ENCODE results near the gene EYA2.

Gene EYA2

GRCh38 chr20:47042464-47042863, 147.8 kb downstream of the EYA2 start:
- DNase-seq, result no peak

GRCh38 chr20:47043086-47043485, 148.4 kb downstream of the EYA2 start:
- no peak for DNase-seq

DNA sequence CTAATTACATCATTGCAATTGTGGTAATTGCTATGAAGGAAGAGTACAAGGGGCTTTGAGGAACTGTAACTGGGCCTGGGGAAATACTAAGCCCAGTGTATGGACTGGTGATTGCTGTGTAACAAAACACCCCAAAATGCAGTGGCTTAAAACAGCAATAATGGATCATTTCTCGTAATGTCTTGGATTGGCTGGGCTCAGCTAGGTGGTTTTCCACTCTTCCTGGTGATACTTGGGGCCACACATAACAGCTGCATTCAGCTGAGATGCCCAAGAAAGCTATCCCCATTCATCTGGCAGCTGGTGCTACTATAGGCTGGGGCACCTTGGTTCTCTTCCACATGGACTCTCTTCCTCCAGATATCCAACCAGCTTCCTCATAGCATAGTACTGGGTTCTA, 150.3 kb downstream of the EYA2 start:
- no peak for DNase-seq

DNA sequence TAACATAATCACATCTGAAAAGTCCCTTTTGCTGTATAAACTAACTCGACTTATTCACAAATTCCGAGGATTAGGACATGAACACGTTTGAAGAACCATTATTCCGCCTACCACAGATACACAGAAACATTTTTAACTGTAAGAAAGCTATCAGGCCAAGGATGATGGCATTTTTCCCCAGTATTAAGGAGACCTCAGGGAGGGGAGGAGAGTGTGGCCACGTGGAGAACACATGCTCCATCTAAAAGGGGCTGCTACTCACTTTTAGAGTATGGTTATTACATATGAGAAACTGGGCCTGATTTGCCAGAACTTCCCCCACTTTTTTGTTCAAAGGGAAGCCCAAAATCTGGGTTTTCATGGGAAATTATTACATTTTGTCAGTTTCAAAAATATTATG, 153.4 kb downstream of the EYA2 start:
- no peak for DNase-seq

- no peak for DNase-seq
Measured at GRCh38 chr20:47049771-47050170, 155.1 kb downstream of the EYA2 start.

DNA sequence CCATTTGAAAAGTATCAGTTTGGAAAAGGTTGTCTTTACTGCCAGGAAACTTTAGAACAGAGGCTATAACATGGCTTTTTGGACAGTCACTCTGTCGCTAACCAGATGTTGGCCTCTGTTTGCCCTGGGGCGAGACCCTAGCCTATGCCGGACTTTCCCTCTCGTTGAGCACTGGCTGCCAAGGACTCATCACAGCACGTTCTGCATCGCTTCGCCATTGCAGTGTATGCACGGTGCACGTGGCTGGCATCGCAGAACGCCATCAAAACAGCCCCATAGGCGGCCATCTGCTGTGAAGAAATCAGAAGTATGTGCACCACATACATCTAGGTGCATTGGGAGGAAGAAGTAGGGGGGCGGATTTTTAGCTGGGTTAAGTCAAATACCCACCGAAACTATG, 156.4 kb downstream of the EYA2 start:
- no peak for DNase-seq

DNA sequence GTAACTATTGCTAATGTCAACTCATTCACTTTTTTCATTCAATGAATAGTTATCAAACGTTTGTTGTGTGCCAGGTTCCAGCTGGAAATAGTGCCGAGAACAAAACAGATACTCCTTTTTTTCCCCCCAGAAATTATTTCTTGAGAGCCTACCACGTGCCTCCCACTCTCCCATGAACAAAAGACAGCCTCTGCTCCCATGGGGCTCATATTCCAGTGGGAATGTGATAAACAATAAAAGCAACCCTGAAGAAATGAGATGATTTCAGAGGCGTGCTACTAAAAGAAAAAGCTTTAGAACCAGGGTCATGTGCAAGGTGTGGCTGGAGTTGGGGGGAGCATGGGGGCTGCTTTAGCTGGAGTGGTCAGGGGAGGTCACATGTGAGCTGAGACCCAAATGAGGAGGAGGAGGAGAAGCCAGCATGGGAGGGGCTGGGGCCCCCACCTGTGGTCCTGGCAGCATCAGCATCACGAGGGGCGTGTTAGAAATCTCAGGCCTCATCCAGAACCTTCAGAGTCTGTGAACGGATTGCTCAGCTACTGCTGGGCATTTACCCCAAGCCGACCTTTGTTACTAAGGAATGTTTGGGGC, 157.4 kb downstream of the EYA2 start:
- DNase-seq, result no peak

- no peak for DNase-seq
Measured at GRCh38 chr20:47054506-47054905, 159.9 kb downstream of the EYA2 start.

DNA sequence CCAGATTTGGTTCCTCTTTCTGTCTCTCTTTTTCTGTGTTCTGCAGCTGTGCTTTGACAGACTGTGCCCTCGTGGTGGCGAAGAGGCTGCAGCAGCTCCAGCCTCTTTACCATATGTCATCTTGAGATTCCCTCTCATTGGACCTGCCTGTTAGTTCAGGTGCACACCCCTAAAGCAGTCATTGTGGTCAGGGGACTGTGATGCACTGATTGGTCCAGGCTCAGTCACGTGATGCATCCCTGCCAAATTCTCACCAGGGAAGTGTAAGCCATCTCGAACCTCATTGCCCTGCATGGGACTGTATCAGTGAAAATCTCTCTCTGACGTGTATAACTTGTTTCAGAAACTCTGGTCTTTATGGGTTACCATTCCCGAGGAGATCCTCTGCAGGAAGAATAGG, 160.3 kb downstream of the EYA2 start:
- no peak for DNase-seq

DNA sequence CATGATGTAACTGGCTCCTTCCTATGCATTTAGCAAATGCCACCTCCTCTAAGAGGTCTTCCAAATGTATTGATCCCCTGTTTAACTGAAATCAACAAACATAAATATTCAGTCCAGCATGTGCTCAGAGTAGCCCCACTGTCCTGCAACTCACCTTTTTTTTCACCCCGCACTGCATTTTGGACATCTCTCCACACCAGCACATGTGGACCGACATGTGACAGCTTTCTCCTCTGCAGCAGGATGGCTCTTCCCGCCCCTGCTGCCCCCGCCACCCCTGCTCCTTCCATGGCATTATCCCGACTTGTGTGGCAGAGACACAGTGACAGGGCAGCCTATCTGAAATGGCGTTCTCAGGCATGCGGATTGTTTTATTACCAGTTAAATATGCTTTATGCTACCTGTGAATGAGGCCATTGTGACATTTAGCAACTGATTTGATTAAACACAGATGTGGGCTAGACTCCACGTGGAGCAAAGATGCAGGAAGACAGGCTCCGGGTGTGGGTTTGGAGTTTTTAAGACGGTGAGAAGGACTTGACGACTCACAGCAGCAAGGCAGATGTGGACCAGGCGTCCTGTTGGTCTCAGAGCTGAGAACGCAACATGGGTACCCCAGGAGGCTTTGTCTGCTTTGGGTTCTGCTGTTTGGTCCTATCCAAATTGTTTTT, 161.2 kb downstream of the EYA2 start:
- no peak for DNase-seq

GRCh38 chr20:47057661-47058060, 163.0 kb downstream of the EYA2 start:
- no peak for DNase-seq

- no peak for DNase-seq
Measured at GRCh38 chr20:47058236-47058635, 163.6 kb downstream of the EYA2 start.

- no peak for DNase-seq
Measured at GRCh38 chr20:47059536-47059935, 164.9 kb downstream of the EYA2 start.

DNA sequence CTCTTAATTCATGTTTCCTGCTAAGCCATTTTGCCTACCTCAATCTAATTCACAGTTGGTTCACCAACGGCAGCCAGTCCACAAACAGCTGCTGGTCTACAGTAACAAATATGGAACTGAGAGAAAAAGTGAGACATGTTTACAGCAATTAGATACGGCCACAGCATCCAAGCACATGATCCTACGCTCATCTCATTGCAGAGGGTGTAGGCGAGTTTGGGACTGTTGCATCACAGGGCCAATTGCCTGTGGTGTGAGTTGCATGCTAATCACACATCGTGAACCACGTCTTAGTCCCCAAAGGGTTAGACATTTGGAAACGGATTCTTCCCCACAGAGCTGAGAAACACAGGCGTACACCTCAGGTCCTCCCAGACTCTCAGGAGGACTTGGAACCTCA, 166.9 kb downstream of the EYA2 start:
- no peak for DNase-seq

DNA sequence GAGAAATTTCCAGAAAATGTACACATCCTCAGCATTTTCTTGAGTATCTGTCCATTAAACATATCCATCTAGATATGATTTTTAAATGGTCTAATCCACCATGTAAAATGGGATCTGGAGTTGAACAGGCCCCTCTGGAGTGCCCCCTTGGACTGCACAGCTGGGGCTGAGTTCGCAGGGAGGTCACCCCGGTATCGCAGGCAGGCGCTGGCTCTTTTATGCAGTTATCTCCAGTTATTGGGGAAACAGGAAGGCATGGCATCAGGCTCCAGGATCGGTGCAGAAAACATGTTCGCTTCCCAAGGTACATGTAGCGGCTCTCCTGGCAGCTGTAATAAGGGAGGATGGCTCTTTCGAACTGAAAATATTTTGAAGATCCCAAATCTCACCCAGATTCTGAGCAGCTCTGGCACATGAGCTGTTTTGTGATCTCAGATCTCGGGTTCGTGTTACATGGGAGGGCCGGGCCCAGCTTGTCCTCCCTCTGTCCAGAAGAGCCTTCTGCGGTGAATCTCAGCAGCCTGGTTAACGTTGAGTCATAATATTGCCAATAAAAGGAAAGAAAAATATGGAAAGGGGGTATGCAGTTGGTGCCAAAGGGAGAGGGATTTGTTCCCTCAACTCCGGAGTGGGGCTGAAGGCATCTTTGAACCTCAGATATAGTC, 167.7 kb downstream of the EYA2 start:
- no peak for DNase-seq

DNA sequence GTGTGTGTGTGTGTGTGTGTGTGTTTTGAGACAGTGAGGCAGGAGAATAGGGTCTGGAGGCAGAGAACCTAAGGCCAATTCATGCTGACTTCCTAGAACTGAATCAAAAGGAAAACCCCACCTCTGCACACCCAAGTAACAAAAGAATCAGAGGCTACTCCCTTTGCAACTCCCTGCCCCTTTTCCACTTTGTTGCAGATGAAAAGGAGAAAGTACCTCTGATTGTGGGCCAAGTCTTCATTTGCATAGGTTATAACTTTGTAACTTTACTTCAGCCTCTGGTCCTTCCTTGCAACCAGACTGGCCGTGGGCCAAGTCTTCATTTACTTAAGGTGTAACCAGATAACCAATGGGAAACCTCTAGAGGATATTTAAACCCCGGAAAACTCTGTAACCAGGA, 168.8 kb downstream of the EYA2 start:
- DNase-seq, result no peak

- no peak for DNase-seq
Measured at GRCh38 chr20:47063808-47064207, 169.2 kb downstream of the EYA2 start.

GRCh38 chr20:47066484-47067270, 172.0 kb downstream of the EYA2 start:
- no peak for DNase-seq

DNA sequence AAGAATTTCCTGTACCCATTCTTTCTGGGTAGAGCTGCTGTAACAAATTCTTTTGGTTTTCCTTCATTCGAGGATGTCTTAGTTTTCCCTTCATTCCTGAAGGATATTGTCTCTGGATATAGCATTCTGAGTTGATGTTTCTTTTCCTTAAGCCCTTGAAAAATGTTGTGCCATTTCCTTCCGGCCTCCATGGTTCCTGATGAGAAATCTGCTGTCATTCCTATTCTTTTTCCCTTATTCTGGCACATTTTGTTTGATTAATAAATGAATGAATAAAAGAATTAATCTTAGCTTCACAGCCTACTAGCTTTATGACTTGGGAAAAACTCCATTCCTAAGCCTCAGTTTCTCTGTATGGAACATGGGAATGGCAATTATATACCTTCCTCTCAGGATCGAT, 173.1 kb downstream of the EYA2 start:
- DNase-seq, result no peak

DNA sequence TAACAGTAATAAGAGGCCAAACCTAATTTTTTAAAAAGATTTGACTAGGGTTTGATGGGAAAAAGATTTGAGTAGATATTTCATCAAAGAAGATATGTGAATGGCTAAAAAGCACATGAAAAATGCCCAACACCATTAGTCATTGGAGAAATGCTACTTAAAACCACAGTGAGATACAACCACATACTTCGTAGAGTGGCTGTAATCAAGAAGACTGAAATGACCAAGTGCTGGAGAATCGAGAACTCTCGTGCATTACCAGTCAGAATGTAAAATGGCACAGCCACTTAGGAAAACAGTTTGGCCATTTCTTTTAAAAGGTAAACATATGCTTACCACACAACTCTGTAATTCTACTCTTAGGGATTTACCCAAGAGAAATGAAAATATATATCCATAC, 175.5 kb downstream of the EYA2 start:
- DNase-seq, result no peak

- no peak for DNase-seq
Measured at GRCh38 chr20:47071646-47072185, 177.1 kb downstream of the EYA2 start.

DNA sequence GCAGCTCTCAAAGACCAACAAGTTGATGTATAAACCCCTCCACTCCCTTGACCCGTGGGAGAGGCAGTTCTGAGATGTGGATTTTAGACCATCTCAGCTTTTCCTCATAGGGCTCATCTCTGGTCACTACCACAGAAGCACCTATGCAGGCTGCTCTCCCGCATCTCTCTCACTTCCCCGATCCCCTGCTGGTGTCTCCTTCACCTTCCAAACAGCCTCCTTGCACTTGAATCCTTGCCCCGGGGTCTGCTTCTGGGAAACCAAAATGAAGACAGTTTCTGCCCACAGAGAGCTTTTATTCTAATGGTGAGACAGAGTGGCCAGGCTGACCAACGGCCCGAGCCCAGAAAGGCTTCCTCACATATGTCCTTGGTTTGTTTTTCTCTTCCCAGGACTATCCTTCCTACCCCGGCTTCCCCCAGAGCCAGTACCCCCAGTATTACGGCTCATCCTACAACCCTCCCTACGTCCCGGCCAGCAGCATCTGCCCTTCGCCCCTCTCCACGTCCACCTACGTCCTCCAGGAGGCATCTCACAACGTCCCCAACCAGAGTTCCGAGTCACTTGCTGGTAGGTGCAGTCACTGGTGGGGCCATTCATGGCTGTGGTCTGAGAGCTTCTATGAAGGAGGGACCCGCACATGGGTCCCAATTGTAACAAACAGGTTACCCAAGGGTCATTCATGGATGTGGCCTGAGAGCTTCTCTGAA, 179.3 kb downstream of the EYA2 start:
- no peak for DNase-seq

DNA sequence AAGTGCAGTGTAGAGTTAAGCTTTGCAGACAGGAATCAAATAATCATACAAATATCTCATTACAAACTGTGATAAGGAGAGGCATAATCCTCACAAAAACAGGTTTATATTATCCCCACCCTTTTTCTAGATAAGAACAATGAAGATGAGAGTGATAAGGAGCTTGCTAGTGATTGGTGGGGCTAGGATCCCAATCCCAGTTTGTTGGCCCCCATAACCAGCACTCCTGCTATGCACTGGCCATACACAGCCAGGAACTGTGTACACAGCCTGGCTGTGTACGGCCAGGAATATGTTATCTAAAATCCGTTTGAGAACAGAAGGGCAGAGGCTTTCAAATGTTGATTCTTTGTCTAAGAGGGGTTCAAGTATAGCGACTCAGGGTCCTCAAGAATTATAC, 180.6 kb downstream of the EYA2 start:
- no peak for DNase-seq
